Thyroid gland (tissue), 4 donors: ENCODE data around the gene PMM2. TPM values are rescaled to one million over a fixed set of nuclear protein-coding genes. Genes with fewer than 3 reads are reported as not detected.
"Not testable (repeated sequence)": the region's sequence is repeated elsewhere in the genome, so short reads cannot be mapped to it uniquely, and the experiment has no call there.

Experiments used
- DNase-seq, 2 donors: peaks; one replicate each; pipeline ENCODE4 v3.0.0-alpha.2; 2019
- H3K27ac ChIP-seq, 3 donors: fragments of 200-600 bp; sonication (generic); 1 replicate in 2 of 3; 2 replicates in 1 of 3; pipeline ENCODE4 v1.5.1; 2016 to 2019; ENCODE audit warnings: mild to moderate bottlenecking in 1 of 3, moderate library complexity in 1 of 3
- H3K27me3 ChIP-seq: fragments of 200-600 bp; sonication (generic); one replicate; pipeline ENCODE4 v1.5.1; 2019
- H3K36me3 ChIP-seq, 2 donors: fragments of 200-600 bp; sonication (generic); one replicate each; pipeline ENCODE4 v1.5.1; 2016 to 2019
- H3K4me1 ChIP-seq, 2 donors: fragments of 200-600 bp; sonication (generic); one replicate each; pipeline ENCODE4 v1.5.1; 2017 to 2019
- H3K4me3 ChIP-seq, 3 donors: fragments of 200-600 bp; sonication (generic); replicated peaks in 1 of 3; 1 replicate in 2 of 3; 2 replicates in 1 of 3; pipeline ENCODE4 v1.5.1; 2016; ENCODE audit warnings: mild to moderate bottlenecking in 1 of 3
- H3K9me3 ChIP-seq: fragments of 200-600 bp; sonication (generic); one replicate; pipeline ENCODE4 v1.5.1; 2017
- CTCF ChIP-seq, 6 experiments: fragments of 200-600 bp in 3 of 6; fragments of 450-650 bp in 3 of 6; sonication (generic) in 3 of 6; IDR thresholded peaks; one replicate each; pipeline ENCODE4 v1.5.1; 2016 to 2019; ENCODE audit warnings: antibody characterized with exemption in 6 of 6, mild to moderate bottlenecking in 2 of 6, inconsistent platforms in 1 of 6, moderate library complexity in 1 of 6
- POLR2A ChIP-seq, 2 donors: fragments of 450-650 bp; IDR thresholded peaks; one replicate each; pipeline ENCODE4 v1.6.1; 2017; ENCODE audit warnings: antibody characterized with exemption in 2 of 2, mild to moderate bottlenecking in 2 of 2, moderate library complexity in 1 of 2
- WGBS, 2 donors: methylation state at CpG; one replicate each; pipeline ENCODE4 v1.1.5; 2017; 5-methylcytosine and 5-hydroxymethylcytosine counted together
- intact Hi-C: fragments of 100-400 bp; cut with DNase I; formaldehyde crosslinking; loops from one replicate; pipeline ENCODE4 v1.15.1; 2023
- total RNA-seq, 4 donors: library from RNA; depleted of rRNA; stranded (reverse); fragments of >200 nt; gene quantifications; one replicate each; pipeline ENCODE4 v1.2.3, GENCODE V29; 2016

PMM2 gene
- total RNA-seq, 4 donors from 2014 or later, result 26.2 to 49.6 (median 30.8) TPM

DNA sequence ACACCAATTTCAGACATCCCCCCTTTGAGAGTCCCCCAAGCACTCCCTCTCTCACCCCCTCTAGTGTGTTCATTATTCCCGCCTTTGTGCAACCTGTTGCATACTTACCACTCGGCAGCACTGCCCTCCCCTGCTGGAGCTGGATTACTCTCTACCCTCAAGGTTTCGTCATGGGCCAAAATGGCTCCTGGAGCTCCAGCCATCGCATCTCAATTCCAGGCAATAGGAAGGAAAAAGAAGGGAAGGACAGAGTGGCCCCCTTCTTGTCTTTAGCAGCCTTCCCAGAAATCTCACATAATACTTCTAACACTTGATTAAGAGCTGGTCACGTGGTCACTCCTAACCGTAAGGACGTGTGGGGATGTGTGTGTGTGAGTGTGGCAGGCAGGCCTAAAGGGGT lies 20.4 kb upstream of the PMM2 start:
- intact Hi-C loops, result no loop called here
- Histone ChIP-seq H3K4me1 (peaks cover 0 to 3% of the 10 kb centered on the region in 2 donors), H3K36me3 (peaks cover 0 to 3% of the 10 kb centered on the region in 2 donors), H3K9me3 (no peaks in the 10 kb centered on the region), H3K27ac (no peak overlapping the region), H3K4me3 (no peak overlapping the region), H3K27me3 (no peaks in the 10 kb centered on the region)
- DNase-seq, result no peak
- TF ChIP-seq POLR2A (IDR thresholded peaks at IDR 0.05), result no peak
- no peak for TF ChIP-seq CTCF (IDR thresholded peaks at IDR 0.05)
- 85 to 98% methylated on average over 7 of the region's 7 CpGs for WGBS, 2 donors

GRCh38 chr16:8781797-8782196 lies 15.8 kb upstream of the PMM2 start:
- Histone ChIP-seq H3K36me3 (no peaks in the 10 kb centered on the region), H3K4me1 (no peaks in the 10 kb centered on the region), H3K27me3 (no peaks in the 10 kb centered on the region), H3K9me3 (no peaks in the 10 kb centered on the region), H3K4me3 (no peak overlapping the region), H3K27ac (no peak overlapping the region)
- intact Hi-C loops, result no loop called here
- no peak for DNase-seq
- TF ChIP-seq POLR2A (IDR thresholded peaks at IDR 0.05), result no peak
- TF ChIP-seq CTCF (IDR thresholded peaks at IDR 0.05), result no peak
- 94 to 100% methylated on average over 5 to 8 of the region's 8 CpGs for WGBS, 2 donors

DNA sequence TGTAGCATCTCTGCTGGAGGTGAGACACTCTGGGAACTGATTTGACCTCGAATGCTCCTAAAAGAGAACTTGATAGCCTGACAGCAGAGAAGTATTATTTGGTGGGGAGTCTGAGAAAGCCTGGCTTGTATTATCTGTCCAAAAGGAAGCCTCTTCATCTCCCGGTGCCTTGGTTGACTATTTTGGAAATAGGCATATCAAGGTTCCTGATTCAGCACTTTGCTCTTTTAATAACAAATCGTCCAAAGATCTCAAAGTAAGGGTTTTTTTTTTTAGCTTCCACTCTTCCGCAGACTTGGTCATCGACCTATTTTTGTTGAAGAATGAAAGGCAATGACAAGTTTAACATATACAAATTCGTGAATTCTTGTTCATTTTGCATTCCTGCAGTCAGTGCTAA lies 15.0 kb upstream of the PMM2 start:
- H3K4me3 ChIP-seq, result no peak overlapping the region
- no peak overlapping the region for H3K27ac ChIP-seq
- intact Hi-C loops, result no loop called here
- no peaks in the 10 kb centered on the region for H3K4me1 ChIP-seq
- WGBS, 2 donors, result 64 to 71% methylated on average over 6 of the region's 6 CpGs
- TF ChIP-seq POLR2A (IDR thresholded peaks at IDR 0.05), result no peak
- TF ChIP-seq CTCF (IDR thresholded peaks at IDR 0.05), result no peak
- H3K9me3 ChIP-seq, result no peaks in the 10 kb centered on the region
- no peaks in the 10 kb centered on the region for H3K27me3 ChIP-seq
- H3K36me3 ChIP-seq, result no peaks in the 10 kb centered on the region
- no peak for DNase-seq

- 88 to 89% methylated on average over 6 of the region's 6 CpGs for WGBS, 2 donors
- no peak overlapping the region for H3K4me3 ChIP-seq
- no peaks in the 10 kb centered on the region for H3K36me3 ChIP-seq
- no peaks in the 10 kb centered on the region for H3K27me3 ChIP-seq
- intact Hi-C loops, result no loop called here
- no peak for TF ChIP-seq POLR2A (IDR thresholded peaks at IDR 0.05)
- TF ChIP-seq CTCF (IDR thresholded peaks at IDR 0.05), result no peak
- no peak overlapping the region for H3K27ac ChIP-seq
- H3K4me1 ChIP-seq, result no peaks in the 10 kb centered on the region
- no peaks in the 10 kb centered on the region for H3K9me3 ChIP-seq
- no peak for DNase-seq
Measured at GRCh38 chr16:8785408-8785807, 12.2 kb upstream of the PMM2 start.

- intact Hi-C loops, H3K36me3 ChIP-seq, H3K4me1 ChIP-seq, H3K9me3 ChIP-seq, H3K4me3 ChIP-seq, DNase-seq, H3K27ac ChIP-seq, H3K27me3 ChIP-seq: not testable (repeated sequence)
- WGBS, 2 donors, result 75 to 84% methylated on average over 11 of the region's 11 CpGs
Measured at GRCh38 chr16:8786316-8786715, 11.3 kb upstream of the PMM2 start.

- no peaks in the 10 kb centered on the region for H3K36me3 ChIP-seq
- TF ChIP-seq CTCF (IDR thresholded peaks at IDR 0.05) (no peak), POLR2A (IDR thresholded peaks at IDR 0.05) (no peak)
- WGBS, 2 donors, result 87 to 91% methylated on average over 7 to 8 of the region's 8 CpGs
- no peaks in the 10 kb centered on the region for H3K4me1 ChIP-seq
- H3K4me3 ChIP-seq, result no peak overlapping the region
- H3K27me3 ChIP-seq, result no peaks in the 10 kb centered on the region
- DNase-seq, result no peak
- no peak overlapping the region for H3K27ac ChIP-seq
- intact Hi-C loops, result no loop called here
- no peaks in the 10 kb centered on the region for H3K9me3 ChIP-seq
Measured at GRCh38 chr16:8788578-8789172, 9.0 kb upstream of the PMM2 start.
